H1 (cell line): ENCODE data around the gene DNAJB13. TPM values are rescaled to one million over a fixed set of nuclear protein-coding genes. Genes with fewer than 3 reads are reported as not detected.

Experiments
- GABPA ChIP-seq: IDR thresholded peaks from 2 replicates; pipeline ENCODE4 v1.6.1; 2011; ENCODE audit warnings: mild to moderate bottlenecking, low read length, moderate library complexity, borderline replicate concordance; ENCODE audit not compliant: insufficient read depth
- KDM4A ChIP-seq: IDR thresholded peaks from one replicate; pipeline ENCODE4 v1.7.1; 2012; ENCODE audit warnings: low read depth, mild to moderate bottlenecking, moderate library complexity, low read length, inconsistent platforms; ENCODE audit not compliant: severe bottlenecking
- NANOG ChIP-seq: IDR thresholded peaks from 2 replicates; pipeline ENCODE4 v1.6.1; 2011; ENCODE audit warnings: low read length, low read depth, mild to moderate bottlenecking, inconsistent platforms; ENCODE audit not compliant: insufficient read depth, poor library complexity, severe bottlenecking
- PHF8 ChIP-seq: fragments of 200-600 bp; sonication (generic); conservative IDR thresholded peaks from 2 replicates; pipeline ENCODE4 v1.7.1; 2012; ENCODE audit warnings: low read depth, mild to moderate bottlenecking, inconsistent platforms, low read length, moderate library complexity
- TEAD4 ChIP-seq: IDR thresholded peaks from 2 replicates; pipeline ENCODE4 v1.6.1; 2012; ENCODE audit warnings: low read depth, low read length, inconsistent platforms, mixed read lengths
- polyA plus RNA-seq, 7 experiments: library from polyadenylated mRNA; depleted of rRNA in 3 of 7; stranded (reverse) in 5 of 7; unstranded in 2 of 7; fragments of >200 nt in 5 of 7; fragments of 200-250 nt in 2 of 7; gene quantifications; 1 replicate in 5 of 7; 2 replicates in 1 of 7; 4 replicates in 1 of 7; pipeline versions ENCODE4 v1.2.1 to v1.2.3, GENCODE V29; 2011 to 2013; ENCODE audit warnings: missing spikeins in 2 of 7, mixed read lengths in 2 of 7
- total RNA-seq: library from RNA; stranded (reverse); fragmentation: NEBNext Ultra II Directional; extraction: Animal tissue kit (Norgen Biotek cat#: 25700); gene quantifications from 2 replicates; pipeline ENCODE4 v1.2.1, GENCODE V29; 2021
- TF ChIP-seq, protein P1 (sequence below): fragments of 300-600 bp; sonication (generic); IDR thresholded peaks from 2 replicates; pipeline ENCODE4 v1.7.1; 2012; ENCODE audit warnings: low read length, moderate library complexity, mild to moderate bottlenecking, inconsistent platforms; ENCODE audit not compliant: insufficient replicate concordance
- TF ChIP-seq, protein P2 (sequence below): IDR thresholded peaks from 2 replicates; pipeline ENCODE4 v1.6.1; 2011; ENCODE audit warnings: low read length, improper control_type of control experiment
- TF ChIP-seq, protein P3 (sequence below): IDR thresholded peaks from 2 replicates; pipeline ENCODE4 v1.6.1; 2012; ENCODE audit warnings: low read length, inconsistent platforms

DNAJB13 gene
- total and polyA plus RNA-seq, 2 of the 8 experiments (the other 6 are each of a cell fraction or from before 2014, with no cell fraction given) = 0.27 TPM; not detected in 1

DNA sequence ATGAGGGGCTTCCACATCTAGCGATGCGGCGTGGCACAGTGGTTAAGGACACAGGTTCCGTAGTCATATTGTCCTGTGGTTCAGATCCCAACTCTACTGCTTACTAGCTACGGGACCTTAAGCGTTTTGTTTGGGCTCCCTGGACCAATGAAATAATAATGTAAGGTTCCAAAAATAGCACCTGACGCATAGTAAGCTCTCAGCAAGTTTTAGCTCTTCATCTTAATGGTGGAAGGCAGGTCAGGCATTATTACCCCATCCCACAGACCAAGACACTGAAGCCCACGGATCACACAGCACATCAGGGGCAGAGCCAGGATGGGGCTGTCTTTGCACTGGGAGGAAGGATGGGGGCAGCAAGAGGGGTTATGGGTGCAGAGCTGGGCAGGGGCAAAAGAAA lies 13.0 kb downstream of the DNAJB13 start (continued):
- TF ChIP-seq, protein P1, sequence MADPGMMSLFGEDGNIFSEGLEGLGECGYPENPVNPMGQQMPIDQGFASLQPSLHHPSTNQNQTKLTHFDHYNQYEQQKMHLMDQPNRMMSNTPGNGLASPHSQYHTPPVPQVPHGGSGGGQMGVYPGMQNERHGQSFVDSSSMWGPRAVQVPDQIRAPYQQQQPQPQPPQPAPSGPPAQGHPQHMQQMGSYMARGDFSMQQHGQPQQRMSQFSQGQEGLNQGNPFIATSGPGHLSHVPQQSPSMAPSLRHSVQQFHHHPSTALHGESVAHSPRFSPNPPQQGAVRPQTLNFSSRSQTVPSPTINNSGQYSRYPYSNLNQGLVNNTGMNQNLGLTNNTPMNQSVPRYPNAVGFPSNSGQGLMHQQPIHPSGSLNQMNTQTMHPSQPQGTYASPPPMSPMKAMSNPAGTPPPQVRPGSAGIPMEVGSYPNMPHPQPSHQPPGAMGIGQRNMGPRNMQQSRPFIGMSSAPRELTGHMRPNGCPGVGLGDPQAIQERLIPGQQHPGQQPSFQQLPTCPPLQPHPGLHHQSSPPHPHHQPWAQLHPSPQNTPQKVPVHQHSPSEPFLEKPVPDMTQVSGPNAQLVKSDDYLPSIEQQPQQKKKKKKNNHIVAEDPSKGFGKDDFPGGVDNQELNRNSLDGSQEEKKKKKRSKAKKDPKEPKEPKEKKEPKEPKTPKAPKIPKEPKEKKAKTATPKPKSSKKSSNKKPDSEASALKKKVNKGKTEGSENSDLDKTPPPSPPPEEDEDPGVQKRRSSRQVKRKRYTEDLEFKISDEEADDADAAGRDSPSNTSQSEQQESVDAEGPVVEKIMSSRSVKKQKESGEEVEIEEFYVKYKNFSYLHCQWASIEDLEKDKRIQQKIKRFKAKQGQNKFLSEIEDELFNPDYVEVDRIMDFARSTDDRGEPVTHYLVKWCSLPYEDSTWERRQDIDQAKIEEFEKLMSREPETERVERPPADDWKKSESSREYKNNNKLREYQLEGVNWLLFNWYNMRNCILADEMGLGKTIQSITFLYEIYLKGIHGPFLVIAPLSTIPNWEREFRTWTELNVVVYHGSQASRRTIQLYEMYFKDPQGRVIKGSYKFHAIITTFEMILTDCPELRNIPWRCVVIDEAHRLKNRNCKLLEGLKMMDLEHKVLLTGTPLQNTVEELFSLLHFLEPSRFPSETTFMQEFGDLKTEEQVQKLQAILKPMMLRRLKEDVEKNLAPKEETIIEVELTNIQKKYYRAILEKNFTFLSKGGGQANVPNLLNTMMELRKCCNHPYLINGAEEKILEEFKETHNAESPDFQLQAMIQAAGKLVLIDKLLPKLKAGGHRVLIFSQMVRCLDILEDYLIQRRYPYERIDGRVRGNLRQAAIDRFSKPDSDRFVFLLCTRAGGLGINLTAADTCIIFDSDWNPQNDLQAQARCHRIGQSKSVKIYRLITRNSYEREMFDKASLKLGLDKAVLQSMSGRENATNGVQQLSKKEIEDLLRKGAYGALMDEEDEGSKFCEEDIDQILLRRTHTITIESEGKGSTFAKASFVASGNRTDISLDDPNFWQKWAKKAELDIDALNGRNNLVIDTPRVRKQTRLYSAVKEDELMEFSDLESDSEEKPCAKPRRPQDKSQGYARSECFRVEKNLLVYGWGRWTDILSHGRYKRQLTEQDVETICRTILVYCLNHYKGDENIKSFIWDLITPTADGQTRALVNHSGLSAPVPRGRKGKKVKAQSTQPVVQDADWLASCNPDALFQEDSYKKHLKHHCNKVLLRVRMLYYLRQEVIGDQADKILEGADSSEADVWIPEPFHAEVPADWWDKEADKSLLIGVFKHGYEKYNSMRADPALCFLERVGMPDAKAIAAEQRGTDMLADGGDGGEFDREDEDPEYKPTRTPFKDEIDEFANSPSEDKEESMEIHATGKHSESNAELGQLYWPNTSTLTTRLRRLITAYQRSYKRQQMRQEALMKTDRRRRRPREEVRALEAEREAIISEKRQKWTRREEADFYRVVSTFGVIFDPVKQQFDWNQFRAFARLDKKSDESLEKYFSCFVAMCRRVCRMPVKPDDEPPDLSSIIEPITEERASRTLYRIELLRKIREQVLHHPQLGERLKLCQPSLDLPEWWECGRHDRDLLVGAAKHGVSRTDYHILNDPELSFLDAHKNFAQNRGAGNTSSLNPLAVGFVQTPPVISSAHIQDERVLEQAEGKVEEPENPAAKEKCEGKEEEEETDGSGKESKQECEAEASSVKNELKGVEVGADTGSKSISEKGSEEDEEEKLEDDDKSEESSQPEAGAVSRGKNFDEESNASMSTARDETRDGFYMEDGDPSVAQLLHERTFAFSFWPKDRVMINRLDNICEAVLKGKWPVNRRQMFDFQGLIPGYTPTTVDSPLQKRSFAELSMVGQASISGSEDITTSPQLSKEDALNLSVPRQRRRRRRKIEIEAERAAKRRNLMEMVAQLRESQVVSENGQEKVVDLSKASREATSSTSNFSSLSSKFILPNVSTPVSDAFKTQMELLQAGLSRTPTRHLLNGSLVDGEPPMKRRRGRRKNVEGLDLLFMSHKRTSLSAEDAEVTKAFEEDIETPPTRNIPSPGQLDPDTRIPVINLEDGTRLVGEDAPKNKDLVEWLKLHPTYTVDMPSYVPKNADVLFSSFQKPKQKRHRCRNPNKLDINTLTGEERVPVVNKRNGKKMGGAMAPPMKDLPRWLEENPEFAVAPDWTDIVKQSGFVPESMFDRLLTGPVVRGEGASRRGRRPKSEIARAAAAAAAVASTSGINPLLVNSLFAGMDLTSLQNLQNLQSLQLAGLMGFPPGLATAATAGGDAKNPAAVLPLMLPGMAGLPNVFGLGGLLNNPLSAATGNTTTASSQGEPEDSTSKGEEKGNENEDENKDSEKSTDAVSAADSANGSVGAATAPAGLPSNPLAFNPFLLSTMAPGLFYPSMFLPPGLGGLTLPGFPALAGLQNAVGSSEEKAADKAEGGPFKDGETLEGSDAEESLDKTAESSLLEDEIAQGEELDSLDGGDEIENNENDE = no peak
- no peak for TF ChIP-seq NANOG
- TF ChIP-seq, protein P2, sequence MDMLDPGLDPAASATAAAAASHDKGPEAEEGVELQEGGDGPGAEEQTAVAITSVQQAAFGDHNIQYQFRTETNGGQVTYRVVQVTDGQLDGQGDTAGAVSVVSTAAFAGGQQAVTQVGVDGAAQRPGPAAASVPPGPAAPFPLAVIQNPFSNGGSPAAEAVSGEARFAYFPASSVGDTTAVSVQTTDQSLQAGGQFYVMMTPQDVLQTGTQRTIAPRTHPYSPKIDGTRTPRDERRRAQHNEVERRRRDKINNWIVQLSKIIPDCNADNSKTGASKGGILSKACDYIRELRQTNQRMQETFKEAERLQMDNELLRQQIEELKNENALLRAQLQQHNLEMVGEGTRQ = no peak
- no peak for TF ChIP-seq KDM4A
- no peak for TF ChIP-seq PHF8
- TF ChIP-seq TEAD4 = no peak
- TF ChIP-seq, protein P3, sequence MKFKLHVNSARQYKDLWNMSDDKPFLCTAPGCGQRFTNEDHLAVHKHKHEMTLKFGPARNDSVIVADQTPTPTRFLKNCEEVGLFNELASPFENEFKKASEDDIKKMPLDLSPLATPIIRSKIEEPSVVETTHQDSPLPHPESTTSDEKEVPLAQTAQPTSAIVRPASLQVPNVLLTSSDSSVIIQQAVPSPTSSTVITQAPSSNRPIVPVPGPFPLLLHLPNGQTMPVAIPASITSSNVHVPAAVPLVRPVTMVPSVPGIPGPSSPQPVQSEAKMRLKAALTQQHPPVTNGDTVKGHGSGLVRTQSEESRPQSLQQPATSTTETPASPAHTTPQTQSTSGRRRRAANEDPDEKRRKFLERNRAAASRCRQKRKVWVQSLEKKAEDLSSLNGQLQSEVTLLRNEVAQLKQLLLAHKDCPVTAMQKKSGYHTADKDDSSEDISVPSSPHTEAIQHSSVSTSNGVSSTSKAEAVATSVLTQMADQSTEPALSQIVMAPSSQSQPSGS = no peak
- TF ChIP-seq GABPA = no peak
